GM18867 (cell line): Measurements from ENCODE around the gene GABRA1.

Source experiments
- ATAC-seq: cut with Tn5 transposase; IDR thresholded peaks from one replicate; pipeline ENCODE4 v1.9.1; 2021; ENCODE audit warnings: mild to moderate bottlenecking, moderate library complexity; ENCODE audit not compliant: unreplicated experiment

GABRA1 gene

DNA sequence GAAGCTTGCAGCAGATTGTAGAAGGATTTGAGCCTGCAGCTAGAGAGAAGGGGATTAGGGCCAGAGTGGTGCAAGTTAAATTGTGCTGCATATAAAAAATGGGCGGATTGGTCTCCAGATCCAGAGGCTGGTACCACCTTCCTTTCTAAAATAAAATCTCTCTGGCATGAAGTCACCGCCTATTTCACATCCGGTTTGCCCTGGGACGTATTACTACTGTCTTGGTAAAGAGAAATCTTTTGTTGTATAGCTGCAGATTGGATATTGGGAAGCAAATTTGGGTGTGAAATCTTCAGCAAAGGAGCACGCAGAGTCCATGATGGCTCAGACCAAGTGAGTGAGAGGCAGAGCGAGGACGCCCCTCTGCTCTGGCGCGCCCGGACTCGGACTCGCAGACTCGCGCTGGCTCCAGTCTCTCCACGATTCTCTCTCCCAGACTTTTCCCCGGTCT, at the start of gene GABRA1:
Gene GABRA1 (plus strand): TSS at position 180 of the 451 bp plus-strand sequence. CDS start 2,691 bp downstream, outside the sequence.
- no peak for ATAC-seq

DNA sequence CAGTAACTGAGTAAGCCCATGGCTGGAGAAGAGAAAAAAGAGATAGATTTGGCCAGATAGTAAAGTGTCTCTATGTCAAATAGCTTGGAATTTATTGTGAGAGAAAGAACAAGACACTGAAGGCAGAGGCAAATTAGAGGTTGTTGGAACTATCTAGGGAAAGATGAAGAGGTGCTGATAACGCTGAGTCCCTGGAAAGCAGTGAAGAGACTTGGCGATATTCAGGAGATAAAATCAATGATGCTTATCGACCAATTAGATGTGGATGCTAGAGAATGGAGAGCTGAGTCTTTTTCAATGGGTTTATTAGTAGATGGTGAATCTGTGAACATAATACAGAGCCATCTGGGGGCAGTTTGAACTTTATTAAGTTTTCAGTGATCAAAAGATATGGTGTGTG, 48.6 kb upstream of the GABRA1 start:
- no peak for ATAC-seq

DNA sequence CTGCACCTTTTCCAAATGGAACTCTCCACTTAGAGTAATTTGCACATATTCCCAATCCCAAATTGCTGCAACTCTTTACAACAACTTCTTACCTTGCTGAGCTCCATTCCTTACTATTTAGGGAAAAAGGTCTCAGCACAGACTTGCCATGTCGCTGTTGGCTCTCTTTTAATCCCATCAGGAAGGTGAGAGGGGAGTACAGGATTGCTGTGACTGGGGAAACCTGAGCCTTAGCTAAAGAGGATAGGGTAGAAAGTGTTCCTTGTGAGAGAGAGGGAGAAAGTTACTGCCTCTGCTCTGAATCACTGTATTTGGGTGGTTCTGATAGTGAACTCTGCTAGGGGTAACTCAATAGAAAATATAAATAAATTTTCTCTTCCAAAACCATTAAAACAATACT, 43.7 kb upstream of the GABRA1 start:
- no peak for ATAC-seq

DNA sequence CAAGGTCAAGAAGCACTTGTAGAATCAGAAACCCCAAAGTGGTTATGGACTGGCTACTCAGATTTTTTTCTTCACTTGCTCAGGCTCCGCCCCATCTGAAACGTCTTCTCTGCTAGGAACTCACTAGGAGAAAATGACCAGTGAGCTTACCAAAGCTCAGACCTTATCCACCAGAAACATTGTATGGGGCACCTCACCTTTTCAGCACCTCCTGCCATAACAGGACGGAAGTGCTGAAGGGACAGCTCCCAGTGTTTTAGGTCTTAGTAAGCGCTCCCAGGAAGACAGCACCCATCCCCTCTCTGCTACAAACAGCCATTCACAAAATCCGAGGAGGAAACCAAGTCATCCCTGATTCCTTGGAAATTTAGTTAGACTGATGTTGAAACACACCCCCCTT, 1.2 kb upstream of the GABRA1 start:
- no peak for ATAC-seq

DNA sequence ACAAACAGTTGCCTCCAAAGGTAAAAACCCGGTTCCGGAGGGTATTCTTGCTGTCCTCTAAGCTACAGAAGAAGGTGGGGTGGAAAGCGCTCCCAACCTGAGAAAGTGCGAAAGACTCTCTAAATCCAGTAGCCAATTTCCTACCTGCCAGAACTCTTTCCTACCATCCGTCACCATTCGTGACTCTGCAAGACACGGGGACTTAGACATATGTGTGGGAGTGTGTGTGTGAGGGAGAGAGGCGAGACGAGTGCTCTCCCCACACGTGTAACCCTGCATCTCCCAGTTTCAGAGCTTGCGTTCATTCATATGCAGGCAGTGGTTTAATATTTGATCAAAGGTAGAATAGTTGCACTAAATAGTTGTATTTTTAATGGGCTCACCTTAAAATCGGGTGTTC, 473 bp upstream of the GABRA1 start:
- no peak for ATAC-seq

DNA sequence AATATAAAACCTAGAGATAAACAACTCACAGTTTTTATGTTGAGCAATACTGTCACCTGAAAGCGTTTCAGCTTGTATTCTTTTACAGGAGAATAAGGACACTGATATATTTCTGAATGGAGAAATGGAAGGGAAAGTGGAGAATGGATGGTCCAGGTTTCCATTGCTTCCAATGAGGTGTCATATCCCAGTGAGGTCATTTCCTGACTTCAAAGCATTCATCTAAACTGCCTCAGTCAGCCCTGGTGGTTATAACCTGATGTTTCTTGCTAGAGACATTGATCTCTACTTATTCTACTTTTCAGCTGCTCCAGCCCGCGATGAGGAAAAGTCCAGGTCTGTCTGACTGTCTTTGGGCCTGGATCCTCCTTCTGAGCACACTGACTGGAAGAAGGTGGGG, 2.6 kb downstream of the GABRA1 start:
- ATAC-seq: no peak

DNA sequence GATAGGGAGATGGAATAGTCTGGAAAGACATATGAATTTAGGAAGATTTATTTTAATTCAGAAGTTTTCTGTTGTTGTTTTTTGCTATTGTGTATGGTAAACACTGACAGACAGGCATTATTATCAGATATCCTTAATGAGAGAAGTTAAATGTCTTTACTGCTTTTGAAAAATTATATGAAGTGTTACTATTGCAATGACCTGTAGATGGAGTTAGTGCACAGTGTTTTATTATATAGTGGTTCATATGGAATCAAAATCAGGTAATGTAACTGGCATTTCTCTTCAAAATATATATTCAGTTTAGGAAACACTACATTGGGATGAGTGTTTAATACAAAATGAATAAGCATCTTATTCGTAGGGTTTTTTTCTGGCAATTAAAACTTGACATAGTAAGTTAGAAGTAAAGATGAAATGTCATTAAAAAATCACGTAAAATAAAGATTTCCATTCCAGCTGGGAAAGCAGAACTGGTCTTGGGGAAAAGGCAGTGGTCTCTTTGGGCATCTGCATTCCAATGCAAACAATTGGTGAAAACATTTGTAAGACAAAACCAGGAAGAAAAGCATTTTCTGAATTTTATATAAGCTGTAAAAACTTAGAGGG, 3.9 kb downstream of the GABRA1 start:
- peak; percentile 45 for ATAC-seq

DNA sequence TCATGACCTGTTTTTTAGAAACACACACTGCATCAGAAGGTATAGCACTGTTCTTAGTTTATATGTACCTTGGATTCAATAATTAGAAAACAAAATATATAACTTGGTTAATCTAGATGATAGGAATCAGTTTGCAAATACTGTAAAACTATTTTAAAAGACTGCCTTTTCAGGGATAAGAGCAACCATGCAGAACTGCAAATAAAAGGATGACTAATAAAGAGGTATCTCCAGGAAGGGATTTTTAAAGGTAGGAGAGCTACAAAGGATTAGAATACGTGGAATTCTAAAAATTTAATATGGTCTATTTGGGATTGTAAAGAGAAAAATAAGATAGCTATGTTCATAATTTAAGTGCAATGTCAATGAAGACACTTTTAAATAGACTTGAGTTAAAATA, 9.4 kb downstream of the GABRA1 start:
- no peak for ATAC-seq

DNA sequence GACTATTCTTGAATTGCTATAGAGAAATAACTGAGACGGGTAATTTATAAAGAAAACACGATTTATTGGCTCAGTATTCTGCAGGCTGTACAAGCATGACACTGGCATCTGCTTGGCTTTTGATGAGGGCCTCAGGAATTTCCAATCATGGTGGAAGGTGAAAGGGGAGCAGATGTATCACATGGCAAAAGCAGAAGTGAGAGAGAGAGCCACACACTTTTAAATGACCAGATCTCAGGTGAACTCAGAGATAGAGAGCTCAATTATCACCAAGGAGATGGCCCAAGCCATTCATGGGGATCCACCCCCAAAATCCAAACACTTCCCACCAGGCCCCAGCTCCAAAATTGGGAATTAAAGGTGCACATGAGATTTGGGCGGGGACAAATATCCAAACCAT, 15.3 kb downstream of the GABRA1 start:
- no peak for ATAC-seq

DNA sequence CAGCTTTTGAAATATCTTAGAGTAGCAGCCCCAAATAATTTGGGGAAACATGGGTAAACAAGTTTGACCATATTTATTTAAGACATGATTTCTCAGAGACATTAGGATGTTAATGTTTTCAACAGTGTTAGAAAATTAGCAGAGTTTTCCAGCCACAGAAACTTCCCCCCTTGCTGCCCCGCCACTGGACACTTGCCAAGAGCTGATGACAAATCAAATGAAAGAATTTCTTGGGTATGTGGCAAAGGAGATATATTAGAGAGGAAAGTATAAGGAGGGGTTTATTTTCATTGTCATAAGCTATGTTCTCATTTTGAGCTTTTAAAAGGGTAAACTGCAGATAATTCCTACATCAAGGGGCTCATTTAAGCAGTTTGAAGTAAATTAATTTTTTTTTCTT, 15.9 kb downstream of the GABRA1 start:
- ATAC-seq: no peak

DNA sequence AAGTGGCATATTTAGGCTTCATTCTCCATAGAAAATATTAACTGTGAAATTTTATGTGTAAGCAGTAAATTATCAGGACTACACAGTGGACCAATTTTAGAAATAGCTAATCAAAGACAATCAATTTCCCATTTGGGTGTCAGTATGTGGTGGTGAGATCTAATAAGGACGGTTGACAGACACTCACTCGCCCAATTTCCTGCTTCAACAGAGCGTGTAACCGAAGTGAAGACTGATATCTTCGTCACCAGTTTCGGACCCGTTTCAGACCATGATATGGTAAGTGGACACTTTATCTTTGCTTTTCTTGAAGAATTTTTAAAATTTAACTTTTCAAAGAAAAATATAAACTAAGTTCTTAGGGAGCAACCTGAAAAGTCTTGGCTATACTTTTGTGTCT, 17.6 kb downstream of the GABRA1 start:
- peak; percentile 79 for ATAC-seq

DNA sequence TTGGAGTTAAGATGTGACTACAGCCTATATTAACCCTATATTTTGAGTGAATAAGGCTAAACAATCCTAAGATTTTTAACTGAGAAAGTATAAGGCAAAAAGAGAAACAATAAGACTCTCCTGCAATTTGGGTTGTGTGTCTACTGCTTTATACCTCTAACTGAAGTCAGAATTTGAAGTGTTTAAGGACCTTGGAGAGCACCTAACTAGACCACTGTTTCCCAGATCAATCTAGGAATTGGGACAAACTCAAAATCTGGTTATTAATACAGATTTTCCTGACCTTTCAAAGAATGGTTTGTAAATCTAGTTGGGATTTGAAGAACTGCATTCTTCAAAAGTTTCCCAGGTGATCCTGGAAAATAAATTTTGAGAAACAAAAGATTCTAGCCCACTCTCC, 42.1 kb downstream of the GABRA1 start:
- ATAC-seq: no peak

DNA sequence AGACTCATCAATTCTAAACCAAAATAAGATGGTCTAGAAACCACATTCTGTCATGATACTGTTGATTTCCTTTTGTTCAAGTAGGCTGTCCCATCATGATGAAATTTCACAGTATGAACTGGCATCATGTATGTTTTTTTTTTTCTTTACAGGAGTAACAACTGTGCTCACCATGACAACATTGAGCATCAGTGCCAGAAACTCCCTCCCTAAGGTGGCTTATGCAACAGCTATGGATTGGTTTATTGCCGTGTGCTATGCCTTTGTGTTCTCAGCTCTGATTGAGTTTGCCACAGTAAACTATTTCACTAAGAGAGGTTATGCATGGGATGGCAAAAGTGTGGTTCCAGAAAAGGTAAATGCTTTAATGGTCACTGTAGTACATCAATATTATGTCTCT, 47.6 kb downstream of the GABRA1 start:
- ATAC-seq: no peak

DNA sequence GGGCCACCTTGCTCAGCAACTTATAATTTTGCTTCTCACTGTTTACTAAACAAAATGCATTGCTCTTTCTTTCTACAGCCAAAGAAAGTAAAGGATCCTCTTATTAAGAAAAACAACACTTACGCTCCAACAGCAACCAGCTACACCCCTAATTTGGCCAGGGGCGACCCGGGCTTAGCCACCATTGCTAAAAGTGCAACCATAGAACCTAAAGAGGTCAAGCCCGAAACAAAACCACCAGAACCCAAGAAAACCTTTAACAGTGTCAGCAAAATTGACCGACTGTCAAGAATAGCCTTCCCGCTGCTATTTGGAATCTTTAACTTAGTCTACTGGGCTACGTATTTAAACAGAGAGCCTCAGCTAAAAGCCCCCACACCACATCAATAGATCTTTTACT, 49.1 kb downstream of the GABRA1 start:
- no peak for ATAC-seq

DNA sequence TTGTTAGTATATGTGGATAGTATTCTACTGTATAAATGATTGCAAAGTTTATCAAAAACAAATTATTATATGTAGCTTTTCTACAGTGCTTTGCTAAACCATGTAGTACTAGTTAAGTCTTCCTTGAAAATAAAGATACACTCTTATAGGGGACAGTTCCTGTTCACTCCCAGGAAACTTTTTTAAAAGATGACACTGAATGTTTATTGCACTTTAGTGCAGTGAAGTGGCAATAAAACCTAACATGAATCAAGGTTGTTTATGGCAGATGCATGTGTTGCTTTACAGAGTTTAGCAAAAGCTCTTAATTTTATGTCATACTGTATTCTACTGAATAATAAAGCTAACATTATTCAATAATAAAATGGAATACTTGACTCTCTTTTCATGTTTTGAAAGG, 51.7 kb downstream of the GABRA1 start:
- ATAC-seq: no peak

DNA sequence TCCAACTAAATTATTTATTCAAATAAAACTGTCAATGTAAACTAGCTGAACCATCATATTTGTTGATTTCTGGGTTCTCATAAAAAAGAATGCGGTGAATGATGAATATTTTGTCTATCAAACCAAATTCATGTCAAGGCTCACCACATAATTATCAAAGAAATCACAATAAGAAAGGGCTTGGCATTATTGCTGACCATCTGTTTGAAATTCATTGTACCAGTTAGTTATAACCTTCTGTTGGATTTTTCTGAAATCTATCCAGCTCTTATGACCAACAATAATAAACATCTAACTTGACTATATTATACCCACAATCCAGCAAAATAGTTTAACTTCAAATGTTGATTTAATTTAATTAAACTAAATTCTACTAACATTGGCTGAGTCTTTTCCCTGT, 53.1 kb downstream of the GABRA1 start:
- ATAC-seq: no peak

DNA sequence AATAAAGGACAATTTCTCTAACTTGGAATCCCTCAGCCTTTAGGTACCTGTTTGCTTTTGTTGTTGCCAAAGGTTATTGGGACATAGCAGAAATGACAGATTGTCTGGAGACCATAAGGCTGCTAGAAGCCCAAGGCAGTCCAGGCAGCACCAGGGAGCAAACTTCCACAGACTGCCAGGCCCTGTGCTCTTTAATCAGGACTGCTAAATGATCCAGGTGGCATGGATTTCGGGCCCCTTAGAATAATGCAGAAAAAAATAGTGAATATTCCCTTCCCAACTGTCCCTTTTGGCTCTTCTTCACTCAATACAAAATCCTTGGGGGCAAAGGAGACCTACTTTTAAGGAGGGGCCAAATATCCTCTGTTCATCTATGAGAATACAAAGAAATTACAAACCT, 73.9 kb downstream of the GABRA1 start:
- no peak for ATAC-seq

DNA sequence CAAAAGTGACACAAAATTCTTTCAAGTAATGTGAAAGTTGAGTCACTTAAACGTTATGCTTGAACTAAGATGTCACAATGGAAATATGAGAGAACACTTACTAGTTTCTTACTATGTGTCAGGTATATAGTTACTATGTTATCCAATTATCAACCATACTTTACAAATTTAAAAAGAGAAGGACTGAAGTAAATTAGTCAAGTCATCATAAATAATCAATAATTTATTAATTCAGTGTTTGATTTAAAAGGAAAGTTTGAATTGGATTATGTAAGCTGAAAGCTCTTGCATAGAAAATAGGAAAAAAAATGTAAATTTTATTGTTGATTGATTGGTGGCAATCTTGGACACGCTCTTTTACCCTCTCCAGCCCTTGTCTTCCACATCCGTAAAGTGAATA, 76.3 kb downstream of the GABRA1 start:
- ATAC-seq: no peak

DNA sequence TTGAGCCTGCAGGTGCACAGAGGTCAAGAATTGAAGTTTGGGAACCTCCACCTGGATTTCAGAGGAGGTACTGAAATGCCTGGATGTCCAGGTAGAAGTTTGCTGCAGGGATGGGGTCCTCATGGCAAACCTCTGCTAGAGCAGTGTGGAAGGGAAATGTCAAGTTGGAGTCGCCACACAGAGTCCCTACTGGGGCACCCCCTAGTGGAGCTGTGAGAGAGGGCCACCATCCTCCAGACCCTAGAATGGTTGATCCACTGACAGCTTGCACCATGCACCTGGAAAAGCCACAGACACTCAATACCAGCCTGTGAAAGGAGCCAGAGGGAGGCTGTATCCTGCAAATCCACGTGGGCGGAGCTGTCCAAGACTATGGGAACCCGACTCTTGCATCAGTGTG, 78.0 kb downstream of the GABRA1 start:
- no peak for ATAC-seq

DNA sequence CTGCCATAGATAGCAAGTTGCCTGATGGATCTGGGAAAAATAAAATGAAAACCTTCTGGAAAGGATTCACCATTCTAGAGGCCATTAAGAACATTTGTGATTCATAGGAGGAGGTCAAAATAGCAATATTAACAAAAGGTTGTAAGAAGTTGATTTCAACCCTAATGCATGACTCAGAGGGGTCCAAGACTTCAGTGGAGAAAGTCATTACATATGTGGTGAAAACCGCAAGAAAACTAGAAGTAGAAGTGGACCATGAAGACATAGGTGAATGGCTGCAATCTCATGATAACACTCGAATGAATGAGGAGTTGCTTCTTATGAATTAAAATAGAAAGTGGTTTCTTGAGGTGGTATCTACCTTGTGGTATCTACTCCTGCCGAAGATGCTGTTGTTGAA, 86.6 kb downstream of the GABRA1 start:
- ATAC-seq: no peak

DNA sequence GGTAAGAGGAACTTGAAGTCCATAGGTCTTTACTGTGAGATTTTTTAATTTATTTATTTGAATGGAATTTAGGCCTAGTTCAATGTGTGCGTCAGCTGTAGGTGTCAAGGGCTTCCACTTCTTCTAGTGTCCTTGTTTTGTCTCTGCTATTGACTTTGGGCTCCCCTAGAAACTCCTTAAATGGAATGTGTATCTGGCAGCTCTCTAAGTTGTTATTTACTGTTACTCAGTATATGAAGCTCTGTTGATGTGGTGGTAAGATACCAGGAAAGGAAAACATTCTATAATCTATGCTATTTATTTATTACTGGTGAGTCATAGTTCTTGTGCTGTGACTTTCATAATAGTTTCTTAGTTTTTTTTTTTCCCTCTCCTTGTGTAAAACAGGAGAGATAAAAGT, 97.1 kb downstream of the GABRA1 start:
- no peak for ATAC-seq

DNA sequence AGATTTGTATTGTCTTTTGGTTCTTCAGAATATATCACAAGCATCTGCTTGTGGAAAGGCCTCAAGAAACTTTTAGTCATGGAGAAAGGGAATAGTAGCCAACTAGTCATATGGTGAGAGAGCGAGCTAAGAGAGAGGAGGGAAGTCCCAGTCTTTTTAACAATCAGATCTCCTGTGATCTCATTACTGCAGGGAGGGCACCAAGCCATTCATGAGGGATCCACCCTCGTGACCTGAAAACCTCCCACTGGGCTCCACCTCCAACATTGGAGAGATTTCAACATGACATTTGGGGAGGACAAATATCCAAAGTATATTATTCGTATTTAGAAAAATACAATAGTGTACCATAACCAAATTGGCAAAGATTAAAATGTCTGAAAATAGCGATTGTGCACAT, 99.0 kb downstream of the GABRA1 start:
- no peak for ATAC-seq
